Upper lobe of right lung (tissue), 1 donor: ENCODE data around the gene PIGW. TPM values are rescaled to one million over a fixed set of nuclear protein-coding genes. Genes with fewer than 3 reads are reported as not detected.
A peak's percentile ranks its signal among the peaks of the same experiment; 100 is the strongest.

Experiments
- ATAC-seq: fragments of 200-7000 bp; cut with Tn5 transposase; one replicate; pipeline ENCODE4 v1.9.1; 2020; ENCODE audit warnings: mild to moderate bottlenecking, moderate library complexity
- DNase-seq: peaks from one replicate; pipeline ENCODE4 v3.0.0-alpha.2; 2020
- H3K27ac ChIP-seq: fragments of 200-600 bp; one replicate; pipeline ENCODE4 v1.8.0; 2022
- H3K27me3 ChIP-seq: fragments of 200-600 bp; one replicate; pipeline ENCODE4 v1.8.0; 2022; ENCODE audit warnings: mild to moderate bottlenecking
- H3K36me3 ChIP-seq: fragments of 200-600 bp; one replicate; pipeline ENCODE4 v1.8.0; 2022
- H3K4me1 ChIP-seq: fragments of 200-600 bp; one replicate; pipeline ENCODE4 v1.8.0; 2022
- H3K4me3 ChIP-seq: fragments of 200-600 bp; one replicate; pipeline ENCODE4 v1.8.0; 2022; ENCODE audit warnings: mild to moderate bottlenecking
- H3K9me3 ChIP-seq: fragments of 200-600 bp; one replicate; pipeline ENCODE4 v1.8.0; 2022
- intact Hi-C: fragments of 100-400 bp; cut with DNase I; formaldehyde crosslinking; loops from one replicate; pipeline ENCODE4 v1.11.0; 2022
- total RNA-seq: library from RNA; stranded (reverse); fragmentation: NEBNext Ultra II Directional; extraction: Animal tissue kit (Norgen Biotek cat#: 25700); gene quantifications from one replicate; pipeline ENCODE4 v1.2.1, GENCODE V29; 2021
- TF ChIP-seq, protein P1 (sequence below): fragments of 200-600 bp; IDR thresholded peaks from one replicate; pipeline ENCODE4 v1.8.0; 2022; ENCODE audit warnings: antibody characterized with exemption
- donor health status: DM: no; HTN: yes; CAD: no; lungs with severe emphysema.

Gene PIGW
- total RNA-seq, 1 donor from 2014 or later = 8.6 TPM

GRCh38 chr17:36547776-36548175 is 13.0 kb downstream of the PIGW start:
- DNase-seq (no peak), ATAC-seq (no peak)
- Histone ChIP-seq H3K4me1 (peaks cover 51% of the 10 kb centered on the region), H3K27ac (peak overlapping the region; percentile 12), H3K36me3 (no peaks in the 10 kb centered on the region), H3K9me3 (no peaks in the 10 kb centered on the region), H3K27me3 (no peaks in the 10 kb centered on the region), H3K4me3 (peak overlapping the region; percentile 88)
- TF ChIP-seq, protein P1, sequence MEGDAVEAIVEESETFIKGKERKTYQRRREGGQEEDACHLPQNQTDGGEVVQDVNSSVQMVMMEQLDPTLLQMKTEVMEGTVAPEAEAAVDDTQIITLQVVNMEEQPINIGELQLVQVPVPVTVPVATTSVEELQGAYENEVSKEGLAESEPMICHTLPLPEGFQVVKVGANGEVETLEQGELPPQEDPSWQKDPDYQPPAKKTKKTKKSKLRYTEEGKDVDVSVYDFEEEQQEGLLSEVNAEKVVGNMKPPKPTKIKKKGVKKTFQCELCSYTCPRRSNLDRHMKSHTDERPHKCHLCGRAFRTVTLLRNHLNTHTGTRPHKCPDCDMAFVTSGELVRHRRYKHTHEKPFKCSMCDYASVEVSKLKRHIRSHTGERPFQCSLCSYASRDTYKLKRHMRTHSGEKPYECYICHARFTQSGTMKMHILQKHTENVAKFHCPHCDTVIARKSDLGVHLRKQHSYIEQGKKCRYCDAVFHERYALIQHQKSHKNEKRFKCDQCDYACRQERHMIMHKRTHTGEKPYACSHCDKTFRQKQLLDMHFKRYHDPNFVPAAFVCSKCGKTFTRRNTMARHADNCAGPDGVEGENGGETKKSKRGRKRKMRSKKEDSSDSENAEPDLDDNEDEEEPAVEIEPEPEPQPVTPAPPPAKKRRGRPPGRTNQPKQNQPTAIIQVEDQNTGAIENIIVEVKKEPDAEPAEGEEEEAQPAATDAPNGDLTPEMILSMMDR = no peak
- intact Hi-C loops = no loop called here

DNA sequence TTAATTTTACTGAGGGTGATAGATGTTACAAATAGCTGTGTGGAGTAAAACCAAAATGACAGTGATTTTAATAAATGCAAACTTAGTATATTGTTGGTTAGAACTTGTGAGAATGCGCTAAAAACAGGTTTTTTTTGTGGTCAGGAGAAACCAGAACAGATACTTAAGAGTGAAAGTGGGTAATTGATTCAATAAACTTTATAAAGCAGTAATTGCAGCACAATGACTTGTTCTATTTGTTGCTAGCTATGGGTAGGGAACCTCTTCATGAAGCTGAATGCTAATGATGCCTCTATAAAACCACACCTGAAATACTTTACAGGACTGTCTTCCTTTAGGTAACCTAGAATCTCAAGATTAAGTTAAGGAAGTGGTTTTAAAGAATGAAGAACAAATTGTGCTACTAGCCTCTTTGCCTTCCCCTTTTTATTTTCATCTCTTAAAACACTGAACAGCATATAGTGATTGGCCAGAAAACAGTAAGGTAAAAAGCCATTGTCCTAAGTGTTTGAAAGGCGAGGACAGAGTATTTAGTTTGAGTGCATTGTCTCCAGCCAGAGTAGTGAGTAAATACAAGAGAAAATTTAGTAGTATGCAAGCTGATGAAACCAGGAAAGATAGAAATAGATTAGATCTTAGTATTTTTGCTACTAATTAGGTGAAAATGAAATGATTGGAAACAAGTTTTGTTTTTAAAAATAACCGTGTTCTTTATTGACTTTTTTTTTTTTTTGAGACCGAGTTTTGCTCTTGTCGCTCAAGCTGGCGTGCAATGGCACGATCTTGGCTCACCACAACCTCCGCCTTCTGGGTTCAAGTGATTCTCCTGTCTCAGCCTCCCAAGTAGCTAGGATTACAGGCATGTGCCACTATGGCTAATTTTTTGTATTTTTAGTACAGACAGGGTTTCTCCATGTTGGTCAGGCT is 16.0 kb downstream of the PIGW start:
- no peak for DNase-seq
- no peaks in the 10 kb centered on the region for H3K9me3 ChIP-seq
- H3K4me3 ChIP-seq = no peak overlapping the region
- no peaks in the 10 kb centered on the region for H3K27me3 ChIP-seq
- peak; percentile 40 for ATAC-seq
- H3K4me1 ChIP-seq = peaks cover 48% of the 10 kb centered on the region
- no peak overlapping the region for H3K27ac ChIP-seq
- TF ChIP-seq, protein P1 = no peak
- intact Hi-C loops = no loop called here
- H3K36me3 ChIP-seq = peaks cover 14% of the 10 kb centered on the region

GRCh38 chr17:36553459-36553858 is 18.7 kb downstream of the PIGW start:
- Histone ChIP-seq H3K27ac (no peak overlapping the region), H3K4me1 (peaks cover 27% of the 10 kb centered on the region), H3K27me3 (no peaks in the 10 kb centered on the region), H3K4me3 (no peak overlapping the region), H3K9me3 (no peaks in the 10 kb centered on the region), H3K36me3 (peaks cover 41% of the 10 kb centered on the region)
- DNase-seq = no peak
- ATAC-seq = no peak
- TF ChIP-seq, protein P1 = no peak
- intact Hi-C loops = no loop called here

DNA sequence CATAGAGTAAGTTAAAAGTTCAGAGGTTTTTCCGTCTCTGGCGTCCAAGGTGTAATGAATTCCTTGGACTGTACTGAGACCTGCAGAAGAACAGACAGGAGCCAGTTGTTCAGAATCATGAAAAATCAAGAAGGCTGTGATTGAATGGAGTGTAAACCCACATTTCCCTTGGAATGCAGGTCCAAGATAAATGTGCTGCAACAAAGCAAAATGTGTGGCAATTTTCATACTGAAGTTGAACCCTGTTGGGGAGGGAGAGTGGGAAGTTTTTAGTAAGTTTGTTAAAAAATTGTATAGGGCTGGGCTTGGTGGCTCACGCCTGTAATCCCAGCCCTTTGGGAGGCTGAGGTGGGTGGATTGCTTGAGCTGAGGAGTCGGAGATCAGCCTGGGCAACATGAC is 31.3 kb downstream of the PIGW start:
- DNase-seq = no peak
- Histone ChIP-seq H3K4me3 (no peak overlapping the region), H3K36me3 (peaks cover 98% of the 10 kb centered on the region), H3K27me3 (no peaks in the 10 kb centered on the region), H3K4me1 (no peaks in the 10 kb centered on the region), H3K9me3 (no peaks in the 10 kb centered on the region), H3K27ac (no peak overlapping the region)
- intact Hi-C loops = no loop called here
- ATAC-seq = no peak
- TF ChIP-seq, protein P1 = no peak

GRCh38 chr17:36575028-36575427 is 40.2 kb downstream of the PIGW start:
- H3K36me3 ChIP-seq = peaks cover 91% of the 10 kb centered on the region
- intact Hi-C loops = no loop called here

More at GRCh38 chr17:36575028-36575427, 40.2 kb downstream of the PIGW start:
- Histone ChIP-seq H3K27ac (no peak overlapping the region), H3K27me3 (no peaks in the 10 kb centered on the region), H3K4me1 (peaks cover 3% of the 10 kb centered on the region), H3K4me3 (no peak overlapping the region), H3K9me3 (no peaks in the 10 kb centered on the region)
- DNase-seq = no peak
- TF ChIP-seq, protein P1 = no peak
- no peak for ATAC-seq
